Spleen (tissue), 11 donors: Measurements from ENCODE around the gene FRMD4A. TPM values are rescaled to one million over a fixed set of nuclear protein-coding genes. Genes with fewer than 3 reads are reported as not detected.

Source experiments
- DNase-seq: peaks from one replicate; pipeline ENCODE4 v3.0.0-alpha.2; 2020
- H3K27ac ChIP-seq, 8 donors: fragments of 200-600 bp; sonication (generic) in 7 of 8; 1 replicate in 4 of 8; 2 replicates in 4 of 8; pipeline versions ENCODE4 v1.5.0 to v1.8.0; 2016 to 2021; ENCODE audit warnings: inconsistent platforms in 4 of 8, mild to moderate bottlenecking in 4 of 8, moderate library complexity in 1 of 8
- H3K27me3 ChIP-seq, 7 donors: fragments of 200-600 bp; sonication (generic) in 6 of 7; replicated peaks in 1 of 7; 1 replicate in 4 of 7; 2 replicates in 3 of 7; pipeline versions ENCODE4 v1.5.0 to v1.8.0; 2016 to 2021; ENCODE audit warnings: inconsistent platforms in 3 of 7, mild to moderate bottlenecking in 1 of 7
- H3K36me3 ChIP-seq, 6 donors: fragments of 200-600 bp; sonication (generic) in 5 of 6; 1 replicate in 4 of 6; 2 replicates in 2 of 6; pipeline versions ENCODE4 v1.5.0 to v1.8.0; 2016 to 2021; ENCODE audit warnings: inconsistent platforms in 2 of 6
- H3K4me1 ChIP-seq, 6 donors: fragments of 200-600 bp; sonication (generic) in 5 of 6; 1 replicate in 3 of 6; 2 replicates in 3 of 6; pipeline versions ENCODE4 v1.5.0 to v1.8.0; 2016 to 2021; ENCODE audit warnings: inconsistent platforms in 3 of 6
- H3K4me3 ChIP-seq, 8 donors: fragments of 200-600 bp; sonication (generic) in 7 of 8; 1 replicate in 4 of 8; 2 replicates in 4 of 8; pipeline versions ENCODE4 v1.5.0 to v1.8.0; 2016 to 2021; ENCODE audit warnings: inconsistent platforms in 4 of 8, mild to moderate bottlenecking in 4 of 8, moderate library complexity in 2 of 8
- H3K9me3 ChIP-seq, 8 donors: fragments of 200-600 bp; sonication (generic) in 7 of 8; 1 replicate in 4 of 8; 2 replicates in 4 of 8; pipeline versions ENCODE4 v1.5.0 to v1.8.0; 2016 to 2021; ENCODE audit warnings: inconsistent platforms in 4 of 8
- POLR2A ChIP-seq, 3 donors: fragments of 450-650 bp; IDR thresholded peaks; one replicate each; pipeline ENCODE4 v1.5.1; 2017; ENCODE audit warnings: antibody characterized with exemption in 3 of 3, mild to moderate bottlenecking in 1 of 3
- POLR2AphosphoS5 ChIP-seq, 3 donors: sonication (generic); formaldehyde crosslinking; IDR thresholded peaks; one replicate each; pipeline ENCODE4 v1.5.1; 2017; ENCODE audit warnings: antibody characterized with exemption in 3 of 3
- WGBS, 5 donors: extraction: QIAGEN DNeasy Blood & Tissue Kit in 3 of 5; methylation state at CpG; one replicate each; pipeline versions ENCODE4 v1.1.5 to v1.1.7; 2013 to 2018; 5-methylcytosine and 5-hydroxymethylcytosine counted together
- intact Hi-C: fragments of 100-400 bp; cut with DNase I; formaldehyde crosslinking; loops from one replicate; pipeline ENCODE4 v1.15.0; 2023; ENCODE audit warnings: low total_unique reads
- polyA plus RNA-seq, 3 donors: library from polyadenylated mRNA; stranded (reverse); fragments of 200-250 nt; gene quantifications; one replicate each; pipeline ENCODE4 v1.2.1, GENCODE V29; 2013
- total RNA-seq, 7 donors: library from RNA; depleted of rRNA in 3 of 7; stranded (reverse); fragments of >200 nt in 3 of 7; fragmentation: NEBNext Ultra II Directional in 4 of 7; extraction: Animal tissue kit (Norgen Biotek cat#: 25700) in 4 of 7; gene quantifications; one replicate each; pipeline versions ENCODE4 v1.1.0 to v1.2.1, GENCODE V29; 2016 to 2021
- TF ChIP-seq, protein P1 (sequence below), 11 experiments: fragments of 200-600 bp in 7 of 11; fragments of 450-650 bp in 4 of 11; sonication (generic) in 4 of 11; IDR thresholded peaks in 8 of 11; conservative IDR thresholded peaks in 3 of 11; 1 replicate in 7 of 11; 2 replicates in 4 of 11; pipeline versions ENCODE4 v1.4.0 to v1.8.0; 2016 to 2021; ENCODE audit warnings: antibody characterized with exemption in 11 of 11, inconsistent platforms in 4 of 11, mild to moderate bottlenecking in 1 of 11
- donor health status: healthy with polysubstance abuse.
- donor health status: DM: no; HTN: no; CAD: no; lungs with moderate emphysema.
- donor health status: DM: no; HTN: no; CAD: no.
- donor health status: Bipolar disorder and iron deficiency.
- donor health status: healthy.
- donor health status: DM: no; HTN: no; CAD: no.
- donor health status: DM: yes; HTN: yes; CAD: no.

Gene FRMD4A
- total and polyA plus RNA-seq, 10 donors: 9.2 to 141 (median 80.5) TPM

DNA sequence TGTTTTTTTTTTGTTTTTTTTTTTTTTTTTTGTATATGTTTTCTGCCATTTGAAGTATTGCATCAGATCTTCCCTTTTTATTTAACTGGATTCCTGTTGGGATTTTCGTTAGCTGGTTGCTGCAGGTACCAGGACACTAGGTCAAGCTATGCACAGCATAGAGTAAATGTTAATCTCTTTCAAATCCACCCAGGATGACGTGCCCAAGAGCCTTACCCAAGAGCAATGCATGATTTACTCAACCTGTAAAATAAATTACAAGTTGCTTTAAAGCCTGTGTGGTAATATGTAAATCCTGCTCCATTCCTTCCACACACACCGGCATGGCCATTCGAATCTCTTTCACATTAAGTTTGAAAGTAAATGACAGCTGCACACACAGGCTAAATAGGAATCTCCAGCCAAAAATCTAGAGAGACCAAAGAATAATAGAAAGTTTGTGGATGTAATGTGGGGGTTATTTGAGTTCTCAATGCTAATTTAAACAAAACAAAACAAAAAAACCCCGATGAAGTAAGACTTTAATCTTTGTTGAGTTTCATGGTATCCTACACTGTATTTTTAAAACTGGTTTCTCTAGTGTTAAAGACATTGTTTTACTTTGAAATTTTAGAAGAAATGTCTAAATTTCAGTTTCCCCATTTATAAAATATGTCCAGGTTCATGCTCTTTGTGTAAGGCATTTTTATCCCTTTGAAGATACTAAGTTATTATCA is 167.9 kb downstream of the FRMD4A start:
- no peak overlapping the region for H3K4me3 ChIP-seq
- no peaks in the 10 kb centered on the region for H3K36me3 ChIP-seq
- no peak overlapping the region for H3K27ac ChIP-seq
- no peaks in the 10 kb centered on the region for H3K4me1 ChIP-seq
- intact Hi-C loops: no loop called here
- peaks cover 0 to 55% (median 0%) of the 10 kb centered on the region in 7 donors for H3K27me3 ChIP-seq
- no peak for DNase-seq
- H3K9me3 ChIP-seq: no peaks in the 10 kb centered on the region
- WGBS, 5 donors: 72 to 82% (median 77%) methylated on average over 5 of the region's 5 CpGs
- TF ChIP-seq POLR2A (IDR thresholded peaks at IDR 0.05): no peak
- TF ChIP-seq, protein P1, sequence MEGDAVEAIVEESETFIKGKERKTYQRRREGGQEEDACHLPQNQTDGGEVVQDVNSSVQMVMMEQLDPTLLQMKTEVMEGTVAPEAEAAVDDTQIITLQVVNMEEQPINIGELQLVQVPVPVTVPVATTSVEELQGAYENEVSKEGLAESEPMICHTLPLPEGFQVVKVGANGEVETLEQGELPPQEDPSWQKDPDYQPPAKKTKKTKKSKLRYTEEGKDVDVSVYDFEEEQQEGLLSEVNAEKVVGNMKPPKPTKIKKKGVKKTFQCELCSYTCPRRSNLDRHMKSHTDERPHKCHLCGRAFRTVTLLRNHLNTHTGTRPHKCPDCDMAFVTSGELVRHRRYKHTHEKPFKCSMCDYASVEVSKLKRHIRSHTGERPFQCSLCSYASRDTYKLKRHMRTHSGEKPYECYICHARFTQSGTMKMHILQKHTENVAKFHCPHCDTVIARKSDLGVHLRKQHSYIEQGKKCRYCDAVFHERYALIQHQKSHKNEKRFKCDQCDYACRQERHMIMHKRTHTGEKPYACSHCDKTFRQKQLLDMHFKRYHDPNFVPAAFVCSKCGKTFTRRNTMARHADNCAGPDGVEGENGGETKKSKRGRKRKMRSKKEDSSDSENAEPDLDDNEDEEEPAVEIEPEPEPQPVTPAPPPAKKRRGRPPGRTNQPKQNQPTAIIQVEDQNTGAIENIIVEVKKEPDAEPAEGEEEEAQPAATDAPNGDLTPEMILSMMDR (IDR thresholded peaks at IDR 0.05 in 8 of 11, conservative IDR thresholded peaks at IDR 0.05 in 3 of 11): no peak
- TF ChIP-seq POLR2AphosphoS5 (IDR thresholded peaks at IDR 0.05): no peak

DNA sequence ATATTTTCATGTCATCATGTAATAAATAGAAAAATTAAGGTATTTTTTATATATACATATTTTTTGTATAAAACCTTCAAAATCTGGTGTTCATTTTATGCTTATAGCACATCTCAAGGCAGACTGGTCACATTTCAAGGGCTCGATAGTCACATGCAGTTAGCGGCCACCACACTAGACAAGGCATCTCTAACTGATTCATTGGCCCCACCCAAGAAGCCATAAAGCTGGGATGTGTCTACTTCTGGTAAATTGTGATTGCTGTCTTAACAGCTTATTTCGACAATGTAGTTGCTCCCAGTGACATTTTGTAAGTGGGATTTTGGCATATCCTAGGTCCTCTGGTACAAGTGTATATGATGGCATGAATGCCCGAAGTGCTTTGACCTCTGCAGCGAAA is 168.7 kb downstream of the FRMD4A start:
- intact Hi-C loops: no loop called here
- Histone ChIP-seq H3K36me3 (no peaks in the 10 kb centered on the region), H3K27ac (no peak overlapping the region), H3K4me1 (no peaks in the 10 kb centered on the region), H3K4me3 (no peak overlapping the region), H3K27me3 (peaks cover 0 to 55% (median 0%) of the 10 kb centered on the region in 7 donors), H3K9me3 (no peaks in the 10 kb centered on the region)
- TF ChIP-seq POLR2AphosphoS5 (IDR thresholded peaks at IDR 0.05) (no peak), POLR2A (IDR thresholded peaks at IDR 0.05) (no peak)
- TF ChIP-seq, protein P1 (IDR thresholded peaks at IDR 0.05 in 8 of 11, conservative IDR thresholded peaks at IDR 0.05 in 3 of 11): no peak
- WGBS, 5 donors: 76 to 97% (median 89%) methylated on average over 5 of the region's 5 CpGs
- DNase-seq: no peak

DNA sequence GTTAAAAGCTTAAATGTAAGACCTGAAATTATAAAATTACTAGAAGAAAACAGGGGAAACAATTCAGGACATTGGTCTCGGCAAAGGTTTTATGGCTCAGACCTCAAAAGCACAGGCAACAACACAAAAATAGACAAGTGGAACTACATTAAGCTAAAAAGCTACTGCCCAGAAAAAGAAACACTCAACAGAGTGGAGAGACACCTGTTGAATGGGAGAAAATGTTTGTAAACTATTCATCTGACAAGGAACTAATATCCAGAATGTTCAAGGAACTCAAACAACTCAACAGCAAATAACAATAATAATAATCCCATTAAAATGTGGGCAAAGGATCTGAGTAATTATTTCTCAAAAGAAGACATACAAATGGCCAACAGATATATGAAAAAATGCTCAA is 170.4 kb downstream of the FRMD4A start:
- DNase-seq: no peak
- Histone ChIP-seq H3K4me1 (no peaks in the 10 kb centered on the region), H3K36me3 (no peaks in the 10 kb centered on the region), H3K27ac (no peak overlapping the region), H3K27me3 (peaks cover 0 to 51% (median 0%) of the 10 kb centered on the region in 7 donors), H3K9me3 (peaks cover 0 to 15% (median 7%) of the 10 kb centered on the region in 8 donors), H3K4me3 (no peak overlapping the region)
- 94 to 98% (median 95%) methylated on average over 1 of the region's 1 CpG for WGBS, 5 donors
- TF ChIP-seq, protein P1 (IDR thresholded peaks at IDR 0.05 in 8 of 11, conservative IDR thresholded peaks at IDR 0.05 in 3 of 11): no peak
- TF ChIP-seq POLR2AphosphoS5 (IDR thresholded peaks at IDR 0.05) (no peak), POLR2A (IDR thresholded peaks at IDR 0.05) (no peak)
- intact Hi-C loops: no loop called here

DNA sequence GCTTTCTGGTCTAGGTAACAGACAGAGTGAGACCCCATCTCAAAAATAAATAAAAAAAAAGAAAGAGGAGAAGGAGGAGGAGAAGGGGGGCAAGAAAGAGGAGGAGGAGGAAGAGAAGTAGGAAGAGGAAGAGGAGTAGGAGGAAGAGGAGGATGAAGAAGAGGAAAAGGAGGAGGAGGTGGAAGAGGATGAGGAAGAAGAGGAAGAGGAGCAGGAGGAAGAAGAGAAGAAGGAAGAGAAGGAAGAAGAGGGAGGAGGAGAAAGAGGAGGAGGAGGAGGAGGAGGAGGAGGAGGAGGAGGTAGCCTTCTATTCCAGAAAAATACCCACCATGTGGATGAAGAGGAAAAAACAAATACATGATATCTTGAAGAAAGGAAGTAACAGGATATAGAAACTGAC is 172.1 kb downstream of the FRMD4A start:
- intact Hi-C loops: no loop called here

More for the DNA sequence above, 172.1 kb downstream of the FRMD4A start:
- H3K27me3 ChIP-seq: peaks cover 0 to 45% (median 0%) of the 10 kb centered on the region in 7 donors
- H3K9me3 ChIP-seq: peaks cover 0 to 22% (median 11%) of the 10 kb centered on the region in 8 donors
- H3K36me3 ChIP-seq: no peaks in the 10 kb centered on the region
- DNase-seq: no peak
- H3K27ac ChIP-seq: no peak overlapping the region
- TF ChIP-seq, protein P1 (IDR thresholded peaks at IDR 0.05 in 8 of 11, conservative IDR thresholded peaks at IDR 0.05 in 3 of 11): no peak
- no peak for TF ChIP-seq POLR2A (IDR thresholded peaks at IDR 0.05)
- TF ChIP-seq POLR2AphosphoS5 (IDR thresholded peaks at IDR 0.05): no peak
- H3K4me3 ChIP-seq: no peak overlapping the region
- no peaks in the 10 kb centered on the region for H3K4me1 ChIP-seq
